ENCODE measurements around the gene SLAMF9. TPM values are rescaled to one million over a fixed set of nuclear protein-coding genes. Genes with fewer than 3 reads are reported as not detected.

Gene SLAMF9
- total RNA-seq, 1 experiment from 2014 or later: not detected

Other genes with a start within 250 kb of the SLAMF9 start
- not detected in 2 replicates for gene CRP, start 239.6 kb downstream of the SLAMF9 start, total RNA-seq (2014; rRNA removed; shearing (Covaris generic))
- gene DUSP23, start 173.3 kb downstream of the SLAMF9 start, total RNA-seq (2014; rRNA removed; shearing (Covaris generic)): 25.6 and 37.0 TPM in 2 replicates
- gene FCRL6, start 151.9 kb downstream of the SLAMF9 start, total RNA-seq (2014; rRNA removed; shearing (Covaris generic)): not detected in 2 replicates
- 0.05 and 0.25 TPM in 2 replicates for gene SLAMF8, start 127.4 kb downstream of the SLAMF9 start, total RNA-seq (2014; rRNA removed; shearing (Covaris generic))
- gene VSIG8, start 91.6 kb downstream of the SLAMF9 start, total RNA-seq (2014; rRNA removed; shearing (Covaris generic)): not detected in 2 replicates
- 0.20 and 1.0 TPM in 2 replicates for gene CFAP45, start 54.1 kb downstream of the SLAMF9 start, total RNA-seq (2014; rRNA removed; shearing (Covaris generic))
- gene TAGLN2, start 28.7 kb downstream of the SLAMF9 start, total RNA-seq (2014; rRNA removed; shearing (Covaris generic)): 491 and 526 TPM in 2 replicates
- 0.25 and 0.32 TPM in 2 replicates for gene IGSF9, start 8.6 kb downstream of the SLAMF9 start, total RNA-seq (2014; rRNA removed; shearing (Covaris generic))
- 3.4 and 4.0 TPM in 2 replicates for gene PIGM, start 77.8 kb upstream of the SLAMF9 start, total RNA-seq (2014; rRNA removed; shearing (Covaris generic))
- gene KCNJ10, start 115.9 kb upstream of the SLAMF9 start, total RNA-seq (2014; rRNA removed; shearing (Covaris generic)): not detected in 2 replicates
- gene KCNJ9, start 127.3 kb upstream of the SLAMF9 start, total RNA-seq (2014; rRNA removed; shearing (Covaris generic)): not detected in 2 replicates
- gene IGSF8, start 144.4 kb upstream of the SLAMF9 start, total RNA-seq (2014; rRNA removed; shearing (Covaris generic)): 11.4 and 29.9 TPM in 2 replicates
- 0.05 TPM in 1 of 2 replicates, not detected in the other for gene ATP1A2, start 161.5 kb upstream of the SLAMF9 start, total RNA-seq (2014; rRNA removed; shearing (Covaris generic))
- not detected in 2 replicates for gene ATP1A4, start 197.4 kb upstream of the SLAMF9 start, total RNA-seq (2014; rRNA removed; shearing (Covaris generic))
- not detected in 2 replicates for gene CASQ1, start 236.3 kb upstream of the SLAMF9 start, total RNA-seq (2014; rRNA removed; shearing (Covaris generic))